ENCODE measurements around the gene CAMK2N1.

CAMK2N1 gene

DNA sequence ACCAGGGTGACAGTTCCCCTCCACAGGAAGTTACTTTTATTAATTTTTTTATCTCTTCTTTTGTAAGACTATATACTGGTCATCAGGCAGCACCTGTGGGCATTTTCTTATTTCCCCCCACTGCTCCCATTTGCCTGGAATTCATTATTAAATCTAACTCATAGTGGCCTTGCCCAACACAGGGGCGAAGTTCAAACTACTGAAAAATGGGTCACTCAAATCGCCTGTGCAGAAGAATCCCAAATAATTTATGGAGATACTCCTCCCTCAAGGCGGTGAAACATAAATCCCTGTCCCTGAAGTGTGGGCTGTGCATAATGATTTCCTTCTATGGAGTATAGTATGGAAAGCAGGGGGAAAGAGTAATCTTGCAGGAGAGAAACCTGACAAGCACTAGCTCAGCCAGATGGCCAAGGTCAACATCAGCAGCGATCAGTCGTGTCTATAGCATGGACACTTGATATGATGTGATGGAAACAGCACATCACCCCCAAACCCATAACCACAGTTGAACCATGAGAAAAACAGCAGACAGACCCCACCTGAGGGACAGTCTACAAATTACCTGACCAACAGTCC lies 7.9 kb downstream of the CAMK2N1 start:
- DNase-seq (ENCODE audit: low read depth) = no peak

DNA sequence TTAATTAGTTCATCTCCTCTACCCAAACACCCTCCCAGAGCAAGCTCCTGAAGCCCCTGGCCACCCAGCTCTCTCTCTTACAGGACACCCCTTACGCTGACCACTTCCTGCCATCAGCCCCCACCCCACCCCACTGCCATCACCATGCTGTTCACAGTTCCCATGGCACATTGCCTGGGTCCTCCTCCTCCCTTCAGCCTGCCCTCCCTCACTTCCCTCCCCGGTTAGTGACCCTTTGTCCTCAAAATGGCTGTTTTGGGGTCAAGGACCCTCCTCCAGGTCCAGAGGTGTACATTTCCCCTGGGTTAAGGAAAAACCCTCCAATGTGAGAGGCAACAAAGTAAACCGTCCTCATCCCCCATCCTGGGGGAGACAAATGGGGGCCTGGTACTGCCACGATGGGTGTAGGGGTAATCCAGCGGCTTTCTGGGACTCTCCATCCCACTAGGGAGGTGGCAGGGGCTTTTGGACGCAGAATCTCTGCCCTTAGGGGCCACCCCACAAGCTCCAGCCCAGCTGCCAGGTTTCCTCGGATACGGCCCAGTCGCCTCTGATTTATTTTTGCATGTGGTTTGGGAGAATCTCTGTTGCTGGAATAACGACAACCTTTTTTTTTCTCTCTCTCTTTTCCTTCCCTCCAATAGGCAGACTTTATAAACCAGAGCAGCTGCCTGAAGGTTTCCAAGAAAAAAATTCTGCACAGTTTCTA lies 8.5 kb downstream of the CAMK2N1 start:
- DNase-seq (ENCODE audit: low read depth) = no peak

DNA sequence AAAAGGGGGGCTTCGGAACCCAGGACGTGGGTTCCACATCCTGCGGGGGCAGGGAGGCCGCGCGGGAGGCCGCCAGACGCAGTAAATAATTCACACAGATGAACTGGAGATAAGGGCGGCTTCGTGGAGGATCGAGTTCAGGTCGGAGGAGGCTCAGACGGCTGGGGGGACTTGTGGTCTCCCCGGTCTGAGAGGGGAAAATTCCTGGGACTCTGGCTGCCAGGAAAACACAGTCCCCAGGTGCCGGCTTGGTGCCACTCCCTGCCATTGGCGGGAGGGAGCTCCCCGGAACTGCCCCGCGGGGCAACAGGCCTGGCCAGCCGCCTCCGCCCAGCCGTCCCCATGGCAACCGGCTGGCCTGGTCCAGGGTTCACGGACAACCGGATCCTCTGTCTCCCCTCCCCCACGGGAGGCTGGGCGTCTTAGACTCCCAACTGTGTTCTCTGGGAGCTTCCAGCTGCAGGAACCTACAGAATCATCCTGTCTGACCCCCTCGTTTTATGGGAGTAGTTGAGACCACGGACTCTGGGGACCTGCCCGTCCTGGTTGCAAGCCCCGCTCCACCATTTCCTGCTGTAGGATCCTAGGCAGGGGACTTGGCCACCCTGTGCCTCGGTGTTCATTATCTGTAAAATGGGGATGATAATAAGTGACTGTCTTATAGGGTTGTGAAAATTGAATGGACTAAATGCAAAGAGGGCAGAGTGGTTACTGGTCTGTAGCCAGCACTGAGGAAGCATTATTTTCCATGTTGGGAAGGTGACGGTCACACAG lies 9.6 kb downstream of the CAMK2N1 start:
- no peak for DNase-seq (ENCODE audit: low read depth)

GRCh38 chr1:20474996-20475395 lies 11.0 kb downstream of the CAMK2N1 start:
- DNase-seq (ENCODE audit: low read depth) = no peak

DNA sequence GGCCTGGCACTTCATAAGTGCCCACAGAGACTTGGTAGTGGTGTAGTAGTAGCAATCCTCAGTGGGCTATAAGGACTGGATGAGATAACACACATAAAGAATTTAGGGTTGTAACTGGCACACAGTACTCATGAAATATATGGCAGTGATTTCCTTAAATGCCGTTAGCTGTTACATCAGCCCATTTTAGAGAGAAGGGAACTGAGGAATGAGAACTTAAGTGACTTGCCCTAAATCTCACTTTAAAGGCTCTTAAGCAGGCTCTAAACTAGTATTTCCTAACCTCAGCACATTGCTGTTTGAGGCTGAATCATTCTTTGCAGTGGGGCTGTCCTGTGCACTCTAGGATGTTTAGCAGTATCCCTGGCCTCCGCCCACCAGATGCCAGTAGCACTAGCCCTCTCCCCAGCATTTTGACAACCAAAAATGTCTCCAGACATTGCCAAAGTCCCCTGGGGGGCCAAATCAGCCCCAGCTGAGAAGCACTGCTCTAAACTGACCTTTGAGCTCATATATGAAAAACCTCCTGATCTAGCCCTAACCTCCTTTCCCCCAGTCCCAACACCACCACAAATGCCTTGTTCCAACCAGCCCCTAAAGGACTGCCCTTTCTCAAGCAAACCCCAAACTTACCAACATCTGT lies 11.6 kb downstream of the CAMK2N1 start:
- DNase-seq (ENCODE audit: low read depth) = no peak

DNA sequence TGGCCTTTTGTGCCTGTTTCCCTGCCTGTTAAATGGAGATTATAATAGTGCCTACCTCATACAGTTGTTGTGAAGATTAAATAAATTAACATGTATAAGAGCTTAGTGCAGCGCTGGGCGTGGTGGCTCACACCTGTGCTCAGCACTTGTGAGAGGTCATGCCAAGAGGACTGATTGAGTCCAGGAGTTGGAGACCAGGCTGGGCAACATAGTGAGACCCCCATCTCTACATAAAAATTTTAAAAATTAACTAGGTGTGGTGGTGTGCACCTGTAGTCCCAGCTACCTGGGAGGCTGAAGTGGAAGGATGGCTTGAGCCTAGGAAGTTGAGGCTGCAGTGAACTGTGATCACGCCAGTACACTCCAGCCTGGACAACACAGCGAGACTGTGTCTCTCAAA lies 12.1 kb downstream of the CAMK2N1 start:
- no peak for DNase-seq (ENCODE audit: low read depth)

GRCh38 chr1:20472860-20473711 lies 12.9 kb downstream of the CAMK2N1 start:
- no peak for DNase-seq (ENCODE audit: low read depth)

DNA sequence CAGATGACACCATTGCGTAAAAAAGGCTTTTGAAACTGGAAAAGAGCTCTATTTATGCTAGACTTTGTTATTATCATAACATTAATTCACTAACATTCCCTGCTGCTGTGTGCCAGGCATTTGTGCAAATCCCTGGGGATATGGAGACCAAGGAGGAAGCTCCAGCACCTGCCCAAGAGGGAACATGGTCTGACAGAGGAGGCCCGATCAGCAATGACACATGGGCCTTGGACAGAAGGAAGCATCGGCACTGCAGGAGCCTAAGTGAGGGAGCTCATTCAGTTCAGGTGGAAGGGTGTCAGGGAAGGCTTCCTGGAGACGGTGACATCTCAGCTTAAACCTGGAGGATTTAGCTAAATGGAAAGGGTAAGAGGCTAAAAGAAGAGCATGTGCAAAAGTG lies 13.9 kb downstream of the CAMK2N1 start:
- no peak for DNase-seq (ENCODE audit: low read depth)

DNA sequence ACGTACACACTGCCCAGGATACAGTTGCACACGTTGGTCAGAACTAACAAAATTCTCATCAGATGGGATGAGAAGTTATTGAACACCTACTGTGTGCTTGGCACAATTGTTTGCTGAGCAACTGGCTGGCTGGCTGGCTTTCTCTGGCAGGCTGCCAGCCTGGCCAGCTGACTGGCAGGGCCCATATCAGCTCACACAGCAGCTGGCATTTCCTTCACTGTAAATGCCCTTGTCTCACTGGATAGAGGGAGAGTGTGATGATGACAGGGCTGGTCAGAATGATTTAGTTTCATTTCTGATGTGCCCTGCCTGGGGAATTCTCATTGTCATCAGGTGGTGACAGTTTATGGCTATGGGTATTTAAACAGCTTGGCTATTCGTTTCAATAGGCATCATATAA lies 15.8 kb downstream of the CAMK2N1 start:
- DNase-seq (ENCODE audit: low read depth) = no peak

- DNase-seq (ENCODE audit: low read depth) = no peak
These were observed 16.5 kb downstream of the CAMK2N1 start for GRCh38 chr1:20469406-20470076.

GRCh38 chr1:20466273-20466672 lies 19.7 kb downstream of the CAMK2N1 start:
- DNase-seq (ENCODE audit: low read depth) = no peak

DNA sequence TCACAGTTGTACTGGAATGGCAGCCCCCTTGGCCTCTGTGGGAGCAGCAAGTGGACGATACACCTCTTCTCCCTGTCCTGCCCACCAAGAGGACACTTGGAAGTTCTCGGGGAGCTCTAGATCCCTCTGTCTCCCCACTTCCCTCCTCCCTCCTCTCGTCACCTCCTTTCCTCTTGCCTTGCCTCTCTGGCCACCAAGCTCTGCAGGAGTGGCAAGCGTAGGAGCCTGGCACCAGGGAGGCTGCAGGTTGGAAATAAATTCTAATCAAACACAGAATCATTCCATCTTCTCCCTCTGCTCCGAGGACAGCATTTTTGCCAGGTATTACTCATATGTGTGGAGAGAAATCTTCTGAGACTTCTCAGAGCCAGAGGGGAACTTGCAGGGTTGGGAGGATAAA lies 20.8 kb downstream of the CAMK2N1 start:
- no peak for DNase-seq (ENCODE audit: low read depth)

- no peak for DNase-seq (ENCODE audit: low read depth)
These were observed 22.5 kb downstream of the CAMK2N1 start for GRCh38 chr1:20463502-20463901.

DNA sequence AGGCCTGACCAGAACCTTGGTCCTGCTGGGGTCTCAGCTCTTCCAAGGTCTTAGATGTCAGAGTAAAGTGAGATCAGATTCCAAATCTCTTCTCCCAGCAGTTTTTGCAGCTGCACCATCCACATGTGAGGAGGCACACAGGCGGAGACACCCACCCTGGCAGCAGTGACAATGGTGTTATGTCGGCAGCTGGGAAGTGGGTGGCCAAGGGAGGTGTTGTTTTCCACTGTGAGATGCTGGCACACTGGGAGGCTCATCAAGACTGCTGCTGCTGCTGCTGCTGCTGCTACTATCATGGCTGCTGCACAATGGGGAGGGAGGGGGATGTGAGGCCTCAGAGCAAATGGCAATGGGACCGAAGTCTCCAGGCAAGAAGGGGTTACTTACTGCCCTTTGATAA lies 23.6 kb downstream of the CAMK2N1 start:
- DNase-seq (ENCODE audit: low read depth) = no peak

- no peak for DNase-seq (ENCODE audit: low read depth)
These were observed 27.3 kb downstream of the CAMK2N1 start for GRCh38 chr1:20458717-20459116.

DNA sequence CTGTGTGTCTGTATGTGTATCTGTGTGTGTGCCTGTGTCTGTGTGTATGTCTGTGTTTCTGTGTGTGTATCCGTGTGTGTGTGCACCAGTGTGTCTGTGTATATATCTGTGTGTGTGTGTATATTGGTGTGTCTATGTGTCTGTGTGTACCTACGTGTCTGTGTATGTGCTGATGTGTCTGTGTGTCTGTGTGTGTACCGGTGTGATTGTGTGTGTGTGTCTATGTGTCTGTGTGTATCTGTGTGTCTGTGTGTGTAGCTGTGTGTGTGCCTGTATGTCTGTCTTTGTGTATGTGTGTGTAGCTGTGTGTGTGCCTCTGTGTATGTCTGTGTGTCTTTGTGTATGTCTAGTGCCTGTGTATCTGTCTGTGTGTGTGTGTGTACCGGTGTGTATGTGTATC lies 32.0 kb downstream of the CAMK2N1 start:
- DNase-seq (ENCODE audit: low read depth) = no peak

DNA sequence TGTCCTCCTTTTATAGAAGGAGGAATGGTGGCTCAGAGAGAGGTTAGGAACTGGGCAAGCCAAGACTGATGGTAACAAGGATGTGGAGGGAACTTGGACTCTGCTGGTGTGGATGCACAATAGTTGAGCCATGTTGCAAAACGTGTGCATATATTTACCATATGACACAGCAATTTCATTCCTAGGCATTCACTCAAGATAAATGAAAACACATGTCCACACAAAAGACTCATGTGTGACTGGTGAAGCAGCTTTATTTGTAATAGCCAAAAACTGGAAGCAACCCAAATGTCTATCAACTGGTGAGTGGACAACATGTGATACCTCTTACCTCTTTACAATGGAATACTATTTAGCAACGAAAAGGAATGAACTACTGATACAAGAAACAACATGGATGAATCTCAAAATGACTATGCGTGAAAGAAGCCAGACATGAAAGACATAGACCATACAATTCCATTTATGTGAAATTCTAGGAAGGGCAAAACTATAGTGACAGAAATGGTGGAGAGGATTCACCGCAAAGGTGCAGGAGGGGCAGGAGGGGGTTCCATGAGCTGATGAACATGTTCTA lies 36.2 kb downstream of the CAMK2N1 start:
- no peak for DNase-seq (ENCODE audit: low read depth)

- no peak for DNase-seq (ENCODE audit: low read depth)
These were observed 37.3 kb downstream of the CAMK2N1 start for GRCh38 chr1:20448671-20449071.

- DNase-seq (ENCODE audit: low read depth) = no peak
These were observed 38.2 kb downstream of the CAMK2N1 start for GRCh38 chr1:20447794-20448193.

GRCh38 chr1:20446796-20447195 lies 39.2 kb downstream of the CAMK2N1 start:
- no peak for DNase-seq (ENCODE audit: low read depth)

- DNase-seq (ENCODE audit: low read depth) = no peak
These were observed 40.1 kb downstream of the CAMK2N1 start for GRCh38 chr1:20445956-20446355.

Data from activated T-cell treated with anti-CD3 and anti-CD28 coated beads for 1 hour (primary cell).